ENCODE results near the gene TRERF1. TPM values are rescaled to one million over a fixed set of nuclear protein-coding genes. Genes with fewer than 3 reads are reported as not detected.

Gene TRERF1
- total RNA-seq, 6 donors from 2014 or later, result 2.0 to 7.3 (median 5.4) TPM

DNA sequence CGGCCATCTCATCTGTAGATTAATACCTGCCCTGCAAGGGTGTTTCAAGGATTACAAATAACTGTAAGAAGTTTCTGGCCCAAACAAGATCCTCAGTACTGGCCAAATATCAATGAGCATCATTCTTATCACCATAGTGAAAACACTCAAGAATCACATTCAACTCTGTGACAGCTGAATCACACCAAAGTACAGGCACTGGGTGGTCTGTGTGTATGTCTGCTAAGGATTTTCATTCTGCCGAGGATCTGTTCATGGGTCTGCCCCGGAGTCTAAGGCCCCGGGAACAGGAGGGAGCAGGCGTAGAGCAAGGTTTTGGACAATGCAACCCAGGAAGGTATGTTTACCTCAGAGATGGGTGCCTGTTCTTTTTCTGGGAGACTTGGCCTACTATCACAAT is 110.5 kb downstream of the TRERF1 start:
- Histone ChIP-seq H3K4me1 (no peaks in the 10 kb centered on the region), H3K9me3 (no peaks in the 10 kb centered on the region), H3K4me3 (no peak overlapping the region), H3K27ac (no peak overlapping the region), H3K27me3 (no peaks in the 10 kb centered on the region), H3K36me3 (no peaks in the 10 kb centered on the region)
- WGBS, 2 donors, result 95 to 96% methylated on average over 5 of the region's 5 CpGs
- DNase-seq, result no peak
- no peak for ATAC-seq (ENCODE audit: low FRiP score in 2 of 2)
- TF ChIP-seq, protein P1, sequence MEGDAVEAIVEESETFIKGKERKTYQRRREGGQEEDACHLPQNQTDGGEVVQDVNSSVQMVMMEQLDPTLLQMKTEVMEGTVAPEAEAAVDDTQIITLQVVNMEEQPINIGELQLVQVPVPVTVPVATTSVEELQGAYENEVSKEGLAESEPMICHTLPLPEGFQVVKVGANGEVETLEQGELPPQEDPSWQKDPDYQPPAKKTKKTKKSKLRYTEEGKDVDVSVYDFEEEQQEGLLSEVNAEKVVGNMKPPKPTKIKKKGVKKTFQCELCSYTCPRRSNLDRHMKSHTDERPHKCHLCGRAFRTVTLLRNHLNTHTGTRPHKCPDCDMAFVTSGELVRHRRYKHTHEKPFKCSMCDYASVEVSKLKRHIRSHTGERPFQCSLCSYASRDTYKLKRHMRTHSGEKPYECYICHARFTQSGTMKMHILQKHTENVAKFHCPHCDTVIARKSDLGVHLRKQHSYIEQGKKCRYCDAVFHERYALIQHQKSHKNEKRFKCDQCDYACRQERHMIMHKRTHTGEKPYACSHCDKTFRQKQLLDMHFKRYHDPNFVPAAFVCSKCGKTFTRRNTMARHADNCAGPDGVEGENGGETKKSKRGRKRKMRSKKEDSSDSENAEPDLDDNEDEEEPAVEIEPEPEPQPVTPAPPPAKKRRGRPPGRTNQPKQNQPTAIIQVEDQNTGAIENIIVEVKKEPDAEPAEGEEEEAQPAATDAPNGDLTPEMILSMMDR (IDR thresholded peaks at IDR 0.05), result no peak
- TF ChIP-seq POLR2A (IDR thresholded peaks at IDR 0.05) (no peak), EP300 (IDR thresholded peaks at IDR 0.05) (no peak), POLR2AphosphoS5 (IDR thresholded peaks at IDR 0.05) (no peak)

DNA sequence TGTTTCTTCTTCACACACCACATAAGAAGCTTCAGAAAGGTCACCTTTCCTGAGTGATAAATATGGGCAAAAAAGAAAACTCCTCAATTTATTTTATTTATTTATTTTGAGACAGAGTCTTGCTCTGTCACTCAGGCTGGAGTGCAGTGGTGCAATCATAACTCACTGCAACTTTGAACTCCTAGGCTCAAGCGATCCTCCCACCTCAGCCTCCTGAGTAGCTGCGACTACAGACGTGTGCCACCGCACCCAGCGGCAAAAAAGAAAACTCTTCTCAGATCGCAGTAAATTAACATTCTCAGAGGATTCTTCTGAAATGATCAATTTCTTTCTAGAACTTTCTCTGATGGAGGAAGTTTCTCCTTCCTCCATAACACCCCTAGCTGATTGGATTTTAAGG is 111.2 kb downstream of the TRERF1 start:
- H3K27me3 ChIP-seq, result no peaks in the 10 kb centered on the region
- H3K9me3 ChIP-seq, result no peaks in the 10 kb centered on the region
- TF ChIP-seq POLR2A (IDR thresholded peaks at IDR 0.05) (no peak), POLR2AphosphoS5 (IDR thresholded peaks at IDR 0.05) (no peak), EP300 (IDR thresholded peaks at IDR 0.05) (no peak)
- TF ChIP-seq, protein P1 (IDR thresholded peaks at IDR 0.05), result no peak
- WGBS, 2 donors, result 78 to 98% methylated on average over 6 of the region's 6 CpGs
- H3K4me3 ChIP-seq, result no peak overlapping the region
- no peak overlapping the region for H3K27ac ChIP-seq
- DNase-seq (no peak), ATAC-seq (ENCODE audit: low FRiP score in 2 of 2) (no peak)
- H3K4me1 ChIP-seq, result no peaks in the 10 kb centered on the region
- H3K36me3 ChIP-seq, result no peaks in the 10 kb centered on the region

DNA sequence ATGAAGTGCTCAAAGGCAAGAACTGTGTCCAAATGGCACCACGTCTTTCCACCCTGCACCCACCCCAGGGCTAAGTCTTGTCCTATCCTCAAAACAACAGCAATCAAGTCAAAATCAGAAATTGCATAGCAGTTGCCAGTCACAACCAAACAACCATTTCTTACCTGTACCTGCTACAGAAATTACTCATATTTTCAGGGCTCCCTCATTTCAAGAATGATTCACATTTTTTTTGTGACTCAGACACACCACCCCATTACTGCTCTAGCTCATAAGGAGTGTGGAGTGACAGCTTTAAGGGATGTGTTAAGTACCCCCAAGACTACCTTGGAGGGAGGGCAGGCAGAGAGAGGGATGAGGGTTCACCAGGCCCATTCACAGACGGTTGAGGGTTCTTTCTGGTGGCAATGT is 111.7 kb downstream of the TRERF1 start:
- Histone ChIP-seq H3K4me1 (no peaks in the 10 kb centered on the region), H3K27me3 (no peaks in the 10 kb centered on the region), H3K4me3 (no peak overlapping the region), H3K9me3 (no peaks in the 10 kb centered on the region), H3K36me3 (no peaks in the 10 kb centered on the region), H3K27ac (no peak overlapping the region)
- 86% methylated on average over 2 of the region's 2 CpGs for WGBS, 2 donors
- TF ChIP-seq POLR2AphosphoS5 (IDR thresholded peaks at IDR 0.05), result no peak
- no peak for TF ChIP-seq POLR2A (IDR thresholded peaks at IDR 0.05)
- TF ChIP-seq EP300 (IDR thresholded peaks at IDR 0.05), result no peak
- TF ChIP-seq, protein P1 (IDR thresholded peaks at IDR 0.05), result no peak
- DNase-seq (no peak), ATAC-seq (ENCODE audit: low FRiP score in 2 of 2) (no peak)

DNA sequence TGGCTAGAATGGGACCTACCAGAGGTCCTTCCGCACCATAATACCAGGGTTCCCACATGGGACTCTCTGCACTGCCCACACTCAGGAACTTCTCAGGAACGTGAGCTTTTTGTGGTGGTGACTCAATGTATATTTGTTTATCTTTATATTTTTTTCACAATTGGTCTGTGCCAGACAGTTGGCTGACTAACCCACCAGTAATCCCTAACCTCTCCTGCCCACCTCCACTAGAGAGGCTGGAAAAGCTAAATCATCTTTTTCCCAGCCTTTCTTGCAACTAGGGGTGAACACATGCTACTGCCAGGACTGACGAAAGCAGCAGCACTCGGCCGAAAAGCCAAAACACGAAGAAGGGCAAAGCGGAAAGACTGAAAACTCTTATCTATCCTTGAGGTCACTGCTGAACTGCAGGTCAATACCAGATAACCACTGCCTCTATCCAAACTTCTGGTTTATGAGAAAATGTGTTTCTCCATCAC is 112.9 kb downstream of the TRERF1 start:
- peak in 1 of 2 donors; percentile 41 for ATAC-seq (ENCODE audit: low FRiP score in 2 of 2)
- H3K9me3 ChIP-seq, result no peaks in the 10 kb centered on the region
- 64 to 77% methylated on average over 7 of the region's 7 CpGs for WGBS, 2 donors
- H3K4me3 ChIP-seq, result no peak overlapping the region
- TF ChIP-seq EP300 (IDR thresholded peaks at IDR 0.05) (no peak), POLR2A (IDR thresholded peaks at IDR 0.05) (no peak), POLR2AphosphoS5 (IDR thresholded peaks at IDR 0.05) (no peak)
- TF ChIP-seq, protein P1 (IDR thresholded peaks at IDR 0.05), result no peak
- no peak for DNase-seq
- H3K36me3 ChIP-seq, result no peaks in the 10 kb centered on the region
- H3K27me3 ChIP-seq, result no peaks in the 10 kb centered on the region
- no peak overlapping the region for H3K27ac ChIP-seq
- H3K4me1 ChIP-seq, result no peaks in the 10 kb centered on the region

DNA sequence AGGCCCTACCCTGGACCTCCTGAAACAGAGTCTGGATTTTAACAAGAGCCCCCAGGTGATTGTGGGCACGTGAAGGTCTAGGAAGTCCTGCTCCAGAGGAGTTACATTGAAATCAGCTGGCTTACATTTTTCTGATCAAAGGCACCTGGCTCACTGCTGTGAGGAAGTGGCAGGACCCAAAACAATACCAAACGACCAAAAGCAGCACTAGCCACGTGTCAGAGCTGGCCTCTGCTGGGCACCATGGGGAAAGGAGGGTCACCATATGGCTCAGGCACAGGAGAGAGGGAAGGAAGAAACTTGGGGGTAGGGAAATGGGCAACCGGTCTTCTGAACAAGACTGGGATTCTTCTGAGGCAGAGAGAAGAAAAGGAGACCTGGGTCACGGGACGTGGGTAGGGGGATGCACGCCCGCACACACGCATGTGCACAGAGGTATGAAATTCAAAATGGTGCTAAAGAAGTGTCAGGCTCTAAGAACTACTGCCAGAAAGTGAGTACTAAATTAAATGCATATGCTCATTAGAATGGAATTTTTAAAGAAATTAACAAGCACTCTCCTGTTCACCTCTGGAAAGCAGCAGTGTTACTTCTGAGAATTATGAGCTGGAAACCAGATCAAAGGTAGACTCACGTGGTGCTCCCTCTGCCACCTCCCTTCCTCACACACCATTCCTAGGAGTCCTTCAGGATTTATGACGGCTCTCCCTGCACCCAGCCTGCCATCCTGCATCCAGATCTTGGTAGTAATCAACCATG is 113.6 kb downstream of the TRERF1 start:
- Histone ChIP-seq H3K9me3 (no peaks in the 10 kb centered on the region), H3K36me3 (no peaks in the 10 kb centered on the region), H3K4me3 (no peak overlapping the region), H3K27me3 (no peaks in the 10 kb centered on the region), H3K4me1 (peaks cover 0 to 3% (median 0%) of the 10 kb centered on the region in 4 donors), H3K27ac (no peak overlapping the region)
- 81 to 84% methylated on average over 11 of the region's 11 CpGs for WGBS, 2 donors
- ATAC-seq (ENCODE audit: low FRiP score in 2 of 2) (no peak), DNase-seq (no peak)
- TF ChIP-seq POLR2A (IDR thresholded peaks at IDR 0.05) (no peak), EP300 (IDR thresholded peaks at IDR 0.05) (no peak), POLR2AphosphoS5 (IDR thresholded peaks at IDR 0.05) (no peak)
- TF ChIP-seq, protein P1 (IDR thresholded peaks at IDR 0.05), result no peak

Data from upper lobe of left lung (tissue), 6 donors.